ENCODE results near the gene TTC39C.

DNA sequence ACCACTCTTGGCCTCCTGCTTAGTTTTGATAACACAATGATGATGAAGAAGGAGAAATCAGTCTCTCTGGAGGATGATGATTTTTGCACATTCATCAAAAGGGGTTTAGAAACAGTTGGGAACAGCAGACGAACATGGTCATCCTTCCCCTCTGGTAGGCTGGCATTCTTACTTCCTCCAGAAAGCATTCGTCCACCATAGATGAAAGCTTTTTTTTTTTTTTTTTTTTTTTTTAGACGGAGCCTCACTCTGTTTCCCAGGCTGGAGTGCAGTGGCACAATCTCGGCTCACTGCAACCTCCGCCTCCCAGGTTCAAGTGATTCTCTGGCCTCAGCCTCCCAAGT, 43.5 kb upstream of the TTC39C start:
- TF ChIP-seq, protein P1, sequence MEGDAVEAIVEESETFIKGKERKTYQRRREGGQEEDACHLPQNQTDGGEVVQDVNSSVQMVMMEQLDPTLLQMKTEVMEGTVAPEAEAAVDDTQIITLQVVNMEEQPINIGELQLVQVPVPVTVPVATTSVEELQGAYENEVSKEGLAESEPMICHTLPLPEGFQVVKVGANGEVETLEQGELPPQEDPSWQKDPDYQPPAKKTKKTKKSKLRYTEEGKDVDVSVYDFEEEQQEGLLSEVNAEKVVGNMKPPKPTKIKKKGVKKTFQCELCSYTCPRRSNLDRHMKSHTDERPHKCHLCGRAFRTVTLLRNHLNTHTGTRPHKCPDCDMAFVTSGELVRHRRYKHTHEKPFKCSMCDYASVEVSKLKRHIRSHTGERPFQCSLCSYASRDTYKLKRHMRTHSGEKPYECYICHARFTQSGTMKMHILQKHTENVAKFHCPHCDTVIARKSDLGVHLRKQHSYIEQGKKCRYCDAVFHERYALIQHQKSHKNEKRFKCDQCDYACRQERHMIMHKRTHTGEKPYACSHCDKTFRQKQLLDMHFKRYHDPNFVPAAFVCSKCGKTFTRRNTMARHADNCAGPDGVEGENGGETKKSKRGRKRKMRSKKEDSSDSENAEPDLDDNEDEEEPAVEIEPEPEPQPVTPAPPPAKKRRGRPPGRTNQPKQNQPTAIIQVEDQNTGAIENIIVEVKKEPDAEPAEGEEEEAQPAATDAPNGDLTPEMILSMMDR (conservative IDR thresholded peaks at IDR 0.05 in 1 of 2, IDR thresholded peaks at IDR 0.05 in 1 of 2; ENCODE audit: low read depth in 1 of 2, low read length in 2 of 2), result no peak
- TF ChIP-seq EZH2 (IDR thresholded peaks at IDR 0.05; ENCODE audit: low read length, missing control alignments), result no peak
